Measurements from ENCODE around the gene MAP4.
"Not testable (repeated sequence)": the region's sequence is repeated elsewhere in the genome, so short reads cannot be mapped to it uniquely, and the experiment has no call there.

Gene MAP4

GRCh38 chr3:47855461-47856383 lies 160.5 kb downstream of the MAP4 start:
- no peak for DNase-seq

- no peak for DNase-seq
Measured at GRCh38 chr3:47854720-47855455, 161.3 kb downstream of the MAP4 start.

- DNase-seq = no peak
Measured at GRCh38 chr3:47854267-47854666, 161.9 kb downstream of the MAP4 start.

GRCh38 chr3:47852604-47853602 lies 163.3 kb downstream of the MAP4 start:
- no peak for DNase-seq

GRCh38 chr3:47851888-47852603 lies 164.2 kb downstream of the MAP4 start:
- no peak for DNase-seq

- no peak for DNase-seq
Measured at GRCh38 chr3:47850564-47851410, 165.4 kb downstream of the MAP4 start.

- no peak for DNase-seq
Measured at GRCh38 chr3:47849699-47850563, 166.3 kb downstream of the MAP4 start.

GRCh38 chr3:47849186-47849698 lies 167.0 kb downstream of the MAP4 start:
- DNase-seq = no peak

GRCh38 chr3:47848599-47849117 lies 167.6 kb downstream of the MAP4 start:
- no peak for DNase-seq

GRCh38 chr3:47847801-47848518 lies 168.3 kb downstream of the MAP4 start:
- no peak for DNase-seq

GRCh38 chr3:47847260-47847659 lies 169.0 kb downstream of the MAP4 start:
- DNase-seq = no peak

GRCh38 chr3:47846880-47847248 lies 169.4 kb downstream of the MAP4 start:
- DNase-seq = no peak

GRCh38 chr3:47846186-47846879 lies 169.9 kb downstream of the MAP4 start:
- DNase-seq = no peak

GRCh38 chr3:47841786-47842349 lies 174.3 kb downstream of the MAP4 start:
- DNase-seq = no peak

- no peak for DNase-seq
Measured at GRCh38 chr3:47838503-47838902, 177.7 kb downstream of the MAP4 start.

- DNase-seq = no peak
Measured at GRCh38 chr3:47836986-47837385, 179.2 kb downstream of the MAP4 start.

- not testable (repeated sequence) for DNase-seq
Measured at GRCh38 chr3:47829482-47829881, 186.7 kb downstream of the MAP4 start.

- DNase-seq = no peak
Measured at GRCh38 chr3:47825590-47825989, 190.6 kb downstream of the MAP4 start.

Data from cortex of kidney (tissue), 1 donor.